Hindlimb muscle (tissue), 1 donor: ENCODE measurements around the gene BRDT. TPM values are rescaled to one million over a fixed set of nuclear protein-coding genes. Genes with fewer than 3 reads are reported as not detected.

Experiments
- DNase-seq: peaks from one replicate; pipeline ENCODE4 v3.0.0-alpha.2; 2013
- polyA plus RNA-seq: library from polyadenylated mRNA; unstranded; fragments of 120-200 nt; gene quantifications from one replicate; pipeline ENCODE4 v1.2.1, GENCODE V29; 2013; ENCODE audit not compliant: insufficient read length

The BRDT gene
- polyA plus RNA-seq = 0.37 TPM

DNA sequence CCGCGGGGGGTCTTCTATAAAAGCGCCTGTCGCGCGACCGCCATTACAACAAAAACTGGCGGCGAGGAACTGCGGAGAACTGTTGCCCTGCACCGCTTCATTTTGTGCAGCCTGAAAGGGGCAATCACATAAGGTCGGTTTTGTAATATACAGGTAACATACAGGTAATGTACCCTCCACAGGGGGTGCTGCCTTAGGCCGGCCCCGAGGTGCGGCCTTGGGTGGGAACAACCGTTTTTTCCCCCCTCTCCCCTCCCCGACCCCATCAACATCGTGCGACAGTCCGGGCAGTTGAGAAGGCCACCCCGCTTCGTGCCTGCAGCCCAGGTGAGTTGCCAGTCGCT lies at the start of gene BRDT:
BRDT (plus strand) TSS at position 46 of the 344 bp plus-strand sequence. CDS start 13,354 bp downstream, outside the sequence.
- DNase-seq = no peak

DNA sequence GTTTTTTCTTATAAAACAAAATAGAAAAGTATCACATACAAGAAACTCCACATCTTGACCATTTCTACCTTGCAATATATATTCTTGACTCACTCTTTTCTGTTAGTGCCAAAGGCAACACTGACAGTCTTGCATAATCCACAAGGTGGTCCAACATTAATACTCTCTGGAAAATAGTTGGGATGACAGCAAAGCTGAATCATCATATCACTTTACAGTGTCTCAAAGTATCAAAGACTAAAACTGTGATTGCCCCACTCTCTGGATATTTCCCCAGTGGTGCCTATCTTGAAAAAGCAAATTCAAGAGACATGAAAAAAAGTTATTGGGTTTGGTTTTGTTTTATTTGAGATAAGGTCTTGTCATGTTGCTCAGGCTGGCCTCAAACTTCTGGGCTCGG lies 48.6 kb upstream of the BRDT start:
- DNase-seq = no peak

DNA sequence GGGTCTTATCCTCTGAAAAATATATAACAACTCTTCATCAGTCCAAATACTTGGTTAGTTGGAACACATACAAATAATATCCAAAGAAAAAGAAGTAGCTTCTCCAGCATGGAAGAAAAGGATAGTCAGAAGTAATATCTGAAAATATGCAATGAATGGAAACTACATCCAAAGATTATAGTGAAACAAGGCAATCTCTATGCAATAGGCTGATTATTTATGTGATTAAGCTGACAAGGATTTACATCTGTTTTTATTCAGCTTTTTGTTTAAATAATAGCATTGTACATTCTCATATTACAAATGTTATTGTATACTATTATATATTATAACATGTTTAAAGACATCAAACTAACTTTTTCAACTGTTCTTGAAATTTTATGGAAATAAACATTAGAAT lies 48.0 kb upstream of the BRDT start:
- no peak for DNase-seq

GRCh38 chr1:91912266-91912665 lies 36.9 kb upstream of the BRDT start:
- no peak for DNase-seq

DNA sequence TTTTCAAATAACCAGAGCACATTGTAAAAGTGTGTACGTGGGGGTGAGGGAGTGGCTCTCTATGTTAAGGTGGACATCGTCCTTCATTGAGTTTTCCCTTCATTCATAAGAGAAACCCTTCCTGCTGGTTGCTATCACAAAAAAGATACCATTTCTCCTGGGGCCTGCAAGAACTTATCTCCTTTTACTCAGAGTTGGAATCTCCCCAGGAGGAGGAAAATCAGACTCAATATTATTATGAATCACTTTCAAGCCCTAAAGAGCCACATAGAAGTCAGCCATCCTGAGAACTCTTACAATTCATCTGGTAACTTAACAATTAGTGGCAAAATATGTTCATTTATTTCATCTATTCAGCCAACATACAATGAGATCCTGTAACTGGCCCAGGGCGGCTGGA lies 36.2 kb upstream of the BRDT start:
- DNase-seq = no peak

DNA sequence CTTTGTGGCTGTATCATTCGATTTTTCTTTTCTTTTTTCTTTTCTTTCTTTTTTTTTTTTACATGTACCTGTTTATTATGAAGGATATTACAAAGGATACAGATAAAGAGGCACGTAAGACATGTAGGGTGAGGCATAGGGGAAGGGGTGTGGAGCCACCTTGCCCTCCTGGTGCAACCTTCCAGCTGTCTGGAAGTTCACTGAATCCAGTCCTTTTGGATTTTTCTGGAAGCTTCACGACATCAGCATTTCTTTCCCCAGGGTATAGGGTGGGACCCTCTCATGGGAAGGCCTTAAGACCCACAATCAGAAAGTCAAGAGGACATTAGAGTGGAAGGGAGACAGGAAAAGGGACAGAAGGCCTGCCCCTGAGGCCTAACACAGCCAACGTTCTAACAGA lies 33.2 kb upstream of the BRDT start:
- DNase-seq = no peak

DNA sequence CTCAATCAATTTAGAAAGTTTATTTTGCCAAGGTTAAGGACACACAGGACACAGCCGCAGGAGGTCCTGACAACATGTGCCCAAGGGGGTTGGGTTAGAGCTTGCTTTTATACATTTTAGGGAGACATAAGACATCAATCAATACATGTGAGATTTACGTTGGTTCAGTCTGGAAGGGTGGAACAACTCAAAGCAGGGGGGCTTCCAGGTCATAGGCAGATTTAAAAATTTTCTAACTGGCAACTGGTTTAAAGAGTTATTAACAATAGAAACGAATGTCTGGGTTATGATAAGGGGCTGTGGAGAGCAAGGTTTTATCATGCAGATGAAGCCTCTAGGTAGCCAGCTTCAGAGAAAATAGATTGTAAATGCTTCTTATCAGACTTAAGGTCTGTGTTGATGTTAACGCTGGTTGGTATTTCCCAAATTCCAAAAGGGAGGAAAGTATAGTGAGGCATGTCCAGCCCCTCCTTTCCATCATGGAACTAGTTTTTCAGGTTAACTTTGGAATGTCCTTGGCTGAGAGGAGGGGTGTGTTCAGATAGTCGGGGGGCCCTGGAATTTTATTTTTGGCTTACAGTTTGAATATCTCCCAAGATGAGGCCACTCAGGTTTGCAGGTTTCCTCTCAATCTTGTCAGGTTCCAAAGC lies 32.3 kb upstream of the BRDT start:
- DNase-seq = no peak

DNA sequence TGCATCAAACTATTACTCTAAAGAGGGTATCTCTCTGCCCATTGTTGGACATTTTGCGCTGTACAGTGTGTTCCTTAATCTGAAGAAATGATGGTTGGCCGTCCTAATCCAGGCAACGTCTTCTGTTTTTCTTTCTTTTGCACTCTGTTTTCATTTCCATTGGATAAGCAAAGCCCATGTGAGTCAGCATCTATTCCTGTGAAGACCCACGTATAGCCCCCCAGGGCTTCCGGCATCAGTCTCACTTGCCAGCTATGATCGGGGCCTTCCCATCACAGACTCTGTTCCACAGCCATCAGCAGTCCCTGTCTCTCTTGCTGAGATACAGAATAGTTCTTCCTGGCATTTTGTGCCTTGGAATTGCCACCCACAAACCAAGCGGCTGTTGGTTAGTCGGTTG lies 29.2 kb upstream of the BRDT start:
- DNase-seq = no peak

DNA sequence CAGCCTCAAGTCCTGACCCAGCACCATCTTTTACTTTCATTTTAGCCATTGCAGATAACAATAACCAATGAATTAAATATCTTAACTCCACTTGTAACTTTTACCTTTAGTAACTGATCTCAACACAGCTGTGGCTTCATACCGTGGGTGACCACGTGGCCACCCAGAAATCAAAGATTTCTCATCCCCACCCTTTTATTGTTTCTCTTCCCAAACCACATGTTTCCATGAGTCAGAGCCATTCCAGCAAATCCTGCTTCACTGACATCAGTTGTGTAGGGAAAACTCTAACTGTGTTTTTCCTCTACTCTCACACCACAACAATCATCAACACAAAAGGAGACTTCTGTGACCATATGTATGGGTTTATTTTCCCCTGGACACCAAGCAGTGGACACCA lies 25.1 kb upstream of the BRDT start:
- DNase-seq = no peak

DNA sequence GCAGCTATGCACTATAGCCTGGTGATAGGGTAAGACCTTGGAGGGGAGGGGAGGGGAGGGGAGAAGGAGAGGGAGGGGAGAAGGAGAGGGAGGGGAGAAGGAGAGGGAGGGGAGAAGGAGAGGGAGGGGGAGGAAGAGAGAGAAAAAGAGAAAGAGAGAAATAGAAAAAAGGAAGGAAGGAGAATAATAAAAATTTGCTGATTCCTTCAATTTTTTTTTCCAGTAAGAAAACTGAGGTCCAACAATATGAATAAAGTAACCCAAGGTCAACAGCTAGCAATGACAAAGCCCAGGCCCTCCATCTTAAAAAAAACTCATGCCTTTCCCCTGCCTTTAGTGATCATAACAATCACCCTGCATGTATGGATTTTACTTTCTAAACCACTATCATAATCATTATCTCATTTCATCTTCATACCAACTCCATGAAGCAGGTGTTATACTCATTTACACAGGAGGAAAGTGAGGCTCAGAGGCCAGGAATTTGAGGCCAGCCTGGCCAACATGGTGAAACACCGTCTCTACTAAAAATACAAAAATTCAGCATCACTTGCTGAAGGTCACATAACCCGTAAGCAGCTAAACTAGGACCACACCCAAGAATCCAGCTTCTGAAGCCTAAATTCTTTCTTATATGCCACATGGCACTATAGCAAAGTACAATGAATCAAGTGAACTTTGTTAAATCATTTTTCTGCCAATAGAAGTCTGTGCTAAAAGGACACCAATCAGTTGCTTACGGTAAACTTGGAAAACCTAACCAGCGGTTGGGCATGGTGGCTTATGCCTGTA lies 23.4 kb upstream of the BRDT start:
- no peak for DNase-seq

- no peak for DNase-seq
Measured at GRCh38 chr1:91928026-91928425, 21.2 kb upstream of the BRDT start.

- no peak for DNase-seq
Measured at GRCh38 chr1:91929250-91929649, 20.0 kb upstream of the BRDT start.

- no peak for DNase-seq
Measured at GRCh38 chr1:91937613-91938012, 11.6 kb upstream of the BRDT start.

GRCh38 chr1:91940496-91940895 lies 8.7 kb upstream of the BRDT start:
- DNase-seq = no peak

- no peak for DNase-seq
Measured at GRCh38 chr1:91944087-91944486, 5.1 kb upstream of the BRDT start.

- DNase-seq = no peak
Measured at GRCh38 chr1:91948097-91948496, 1.1 kb upstream of the BRDT start.

DNA sequence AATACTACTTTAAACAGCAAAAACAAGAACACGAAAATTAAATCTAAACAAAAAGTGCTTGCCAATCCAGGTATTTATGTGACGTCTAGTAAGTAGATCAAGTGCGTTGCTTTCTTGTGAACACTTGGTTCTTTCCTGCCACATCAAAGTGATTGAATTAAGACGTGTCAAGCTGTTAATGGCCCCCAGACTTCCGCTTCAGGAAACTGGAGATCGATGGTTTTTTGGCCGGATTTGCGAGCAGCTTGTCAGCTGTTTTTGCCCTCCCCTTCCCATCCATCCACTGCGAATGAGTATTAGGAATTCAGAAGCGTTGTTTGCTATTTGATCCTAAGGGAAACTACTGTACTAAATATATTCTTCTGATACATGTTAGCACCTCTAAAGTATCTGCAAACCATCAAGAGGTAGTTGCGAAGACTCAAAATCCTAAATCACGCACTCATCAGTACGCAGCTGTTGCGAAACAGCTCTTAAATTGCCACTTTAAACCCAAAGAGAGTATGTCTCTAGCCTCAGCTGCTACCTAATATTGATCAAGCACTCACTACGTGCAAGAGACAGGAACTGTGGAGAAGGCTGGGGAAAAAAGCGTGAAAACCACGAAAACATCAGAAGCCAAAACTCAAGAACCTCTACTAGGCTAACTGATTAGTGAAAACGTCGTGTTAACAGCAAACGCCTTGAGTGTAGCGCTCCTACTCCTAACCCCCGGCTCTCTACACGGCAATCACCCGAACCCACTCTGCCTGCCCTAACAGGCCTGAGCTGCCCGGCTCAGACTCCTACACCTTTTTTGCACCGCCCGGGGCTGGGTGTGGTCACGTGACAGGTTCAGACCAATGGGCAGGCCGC lies 473 bp upstream of the BRDT start:
- DNase-seq = no peak

GRCh38 chr1:91952187-91952586 lies 3.0 kb downstream of the BRDT start:
- DNase-seq = no peak

DNA sequence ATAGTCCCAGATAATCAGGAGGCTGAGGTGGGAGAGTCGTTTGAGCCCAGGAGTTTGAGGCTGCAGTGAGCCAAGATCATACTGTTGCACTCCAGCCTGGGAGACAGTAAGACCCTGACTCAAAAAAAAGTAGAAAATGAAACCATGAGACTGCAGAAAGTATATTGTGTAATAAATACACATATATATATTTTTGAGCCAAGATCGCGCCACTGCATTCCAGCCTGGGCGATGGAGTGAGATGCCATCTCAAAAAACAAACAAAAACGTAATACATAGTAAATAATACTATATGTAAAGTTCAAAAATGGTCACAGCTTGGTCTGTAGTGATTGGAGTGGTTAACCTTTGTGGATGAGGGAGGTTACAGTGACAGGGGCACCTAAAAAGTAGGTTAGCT lies 9.7 kb downstream of the BRDT start:
- no peak for DNase-seq

- DNase-seq = no peak
Measured at GRCh38 chr1:91968334-91968733, 19.1 kb downstream of the BRDT start.

- DNase-seq = no peak
Measured at GRCh38 chr1:91979383-91979782, 30.2 kb downstream of the BRDT start.

DNA sequence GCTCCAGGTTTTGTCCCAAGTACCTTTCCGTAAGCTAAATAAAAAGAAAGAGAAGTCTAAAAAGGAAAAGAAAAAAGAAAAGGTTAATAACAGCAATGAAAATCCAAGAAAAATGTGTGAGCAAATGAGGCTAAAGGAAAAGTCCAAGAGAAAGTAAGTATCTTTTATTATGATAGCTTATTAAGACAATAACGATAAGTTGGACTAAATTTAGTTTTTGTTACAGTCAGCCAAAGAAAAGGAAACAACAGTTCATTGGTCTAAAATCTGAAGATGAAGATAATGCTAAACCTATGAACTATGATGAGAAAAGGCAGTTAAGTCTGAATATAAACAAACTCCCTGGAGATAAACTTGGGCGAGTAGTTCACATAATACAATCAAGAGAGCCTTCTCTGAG lies 31.5 kb downstream of the BRDT start:
- no peak for DNase-seq

- no peak for DNase-seq
Measured at GRCh38 chr1:91981996-91982609, 32.9 kb downstream of the BRDT start.
